SU-DHL-6 (cell line): ENCODE measurements around the gene RASL10A.

Source experiments
- H2AFZ ChIP-seq: fragments of 200-600 bp; sonication (generic); 2 replicates; pipeline ENCODE4 v1.6.1; 2014; ENCODE audit warnings: low read depth, mild to moderate bottlenecking, moderate library complexity, mixed read lengths, antibody characterized with exemption, low read length; ENCODE audit not compliant: severe bottlenecking
- H3F3A ChIP-seq: fragments of 200-600 bp; shearing (Covaris generic); 2 replicates; pipeline ENCODE4 v1.6.0; 2016; ENCODE audit warnings: antibody characterized with exemption, mild to moderate bottlenecking; ENCODE audit not compliant: insufficient read depth
- H3K27ac ChIP-seq: fragments of 200-600 bp; sonication (generic); 2 replicates; pipeline ENCODE4 v1.5.1; 2016; ENCODE audit warnings: low read depth, mild to moderate bottlenecking, low read length, moderate library complexity, mixed read lengths
- H3K27me3 ChIP-seq: fragments of 200-600 bp; sonication (generic), shearing (Covaris generic); 2 replicates; pipeline ENCODE4 v1.6.0; 2014; ENCODE audit warnings: mild to moderate bottlenecking, low read length
- H3K36me3 ChIP-seq: fragments of 200-600 bp; sonication (generic); 2 replicates; pipeline ENCODE4 v1.6.1; 2014; ENCODE audit warnings: mild to moderate bottlenecking, low read length, mixed read lengths
- H3K4me2 ChIP-seq: fragments of 300-600, 200-600 bp; shearing (Covaris generic), sonication (generic); 2 replicates; pipeline ENCODE4 v1.6.0; 2014; ENCODE audit warnings: low read length, low read depth, mild to moderate bottlenecking; ENCODE audit not compliant: poor library complexity, severe bottlenecking
- H3K4me3 ChIP-seq: fragments of 200-600 bp; sonication (generic); 2 replicates; pipeline ENCODE4 v1.5.1; 2014; ENCODE audit warnings: antibody characterized with exemption, low read length, mild to moderate bottlenecking, mixed read lengths; ENCODE audit not compliant: insufficient read depth, poor library complexity, severe bottlenecking
- H3K79me2 ChIP-seq: fragments of 200-600 bp; sonication (generic); 2 replicates; pipeline ENCODE4 v1.6.1; 2014; ENCODE audit warnings: mild to moderate bottlenecking, low read length, moderate library complexity; ENCODE audit not compliant: insufficient read depth
- H3K9ac ChIP-seq: fragments of 200-600 bp; sonication (generic); 2 replicates; pipeline ENCODE4 v1.7.0; 2014; ENCODE audit warnings: mild to moderate bottlenecking, low read length
- H3K9me2 ChIP-seq: fragments of 200-600 bp; sonication (generic); replicated peaks from 2 replicates; pipeline ENCODE4 v1.6.1; 2014; ENCODE audit warnings: low read length; ENCODE audit not compliant: insufficient read depth
- H3K9me3 ChIP-seq: fragments of 200-600 bp; sonication (generic); 2 replicates; pipeline ENCODE4 v1.6.1; 2014; ENCODE audit warnings: low read length, mixed read lengths; ENCODE audit not compliant: insufficient read depth
- H4K20me1 ChIP-seq: fragments of 200-600 bp; sonication (generic); 2 replicates; pipeline ENCODE4 v1.6.1; 2014; ENCODE audit warnings: low read depth, mild to moderate bottlenecking, antibody characterized with exemption, low read length, moderate library complexity, mixed read lengths
- CTCF ChIP-seq: fragments of 200-600 bp; sonication (generic); IDR thresholded peaks from one replicate; pipeline ENCODE4 v1.5.1; 2017; ENCODE audit warnings: antibody characterized with exemption, mild to moderate bottlenecking, low read length, moderate library complexity; ENCODE audit not compliant: insufficient read depth, poor library complexity, severe bottlenecking
- EZH2phosphoT487 ChIP-seq: fragments of 200-600 bp; sonication (generic), shearing (Covaris generic); conservative IDR thresholded peaks from 2 replicates; pipeline ENCODE4 v1.6.1; 2018; ENCODE audit warnings: mild to moderate bottlenecking, antibody characterized with exemption, low read length, moderate library complexity, mixed read lengths

Gene RASL10A

GRCh38 chr22:29267858-29268510 is 47.5 kb downstream of the RASL10A start, which contains the start of the genes EWSR1 and RHBDD3:
Gene EWSR1, plus strand, starts transcription at chr22:29268268. Its CDS starts 69 bp downstream, at chr22:29268337.
Gene RHBDD3, minus strand, starts transcription at chr22:29267981. Its CDS starts 2,355 bp downstream, at chr22:29265626.
- H3K27me3 ChIP-seq: no peaks in the 10 kb centered on the region
- peak within 1 kb of the TSS; percentile 95 for H3K4me2 ChIP-seq
- no peaks in the 10 kb centered on the region for H3K9me3 ChIP-seq
- H3K9me2 ChIP-seq: no peaks in the 10 kb centered on the region
- peak within 1 kb of the TSS; percentile 98 for H3K9ac ChIP-seq
- H2AFZ ChIP-seq: peak within 1 kb of the TSS; percentile 47
- TF ChIP-seq EZH2phosphoT487 (no peak), CTCF (no peak)
- peaks cover 39% of the 10 kb centered on the region for H4K20me1 ChIP-seq
- peaks cover 62% of the 10 kb centered on the region for H3K79me2 ChIP-seq
- peak within 1 kb of the TSS; percentile 81 for H3K27ac ChIP-seq
- H3K36me3 ChIP-seq: peaks cover 29% of the 10 kb centered on the region; the same call in 1 of the 2 replicates
- no peaks in the 10 kb centered on the region for H3F3A ChIP-seq
- H3K4me3 ChIP-seq: peak within 1 kb of the TSS; percentile 92

- no peaks in the 10 kb centered on the region for H3K27me3 ChIP-seq
- peak overlapping the region; percentile 95 for H3K4me2 ChIP-seq
- H3K27ac ChIP-seq: peak overlapping the region; percentile 81
- H4K20me1 ChIP-seq: peaks cover 34% of the 10 kb centered on the region
- H3F3A ChIP-seq: no peaks in the 10 kb centered on the region
- H3K9me3 ChIP-seq: no peaks in the 10 kb centered on the region
- H3K36me3 ChIP-seq: peaks cover 24% of the 10 kb centered on the region; the same call in 1 of the 2 replicates
- no peaks in the 10 kb centered on the region for H3K9me2 ChIP-seq
- peaks cover 57% of the 10 kb centered on the region for H3K79me2 ChIP-seq
- peak overlapping the region; percentile 98 for H3K9ac ChIP-seq
- H3K4me3 ChIP-seq: peak overlapping the region; percentile 92
- H2AFZ ChIP-seq: peak overlapping the region; percentile 47
- no peak for TF ChIP-seq CTCF
- no peak for TF ChIP-seq EZH2phosphoT487
Measured at GRCh38 chr22:29267462-29267857, 48.0 kb downstream of the RASL10A start.

GRCh38 chr22:29266564-29267461 is 48.7 kb downstream of the RASL10A start:
- peaks cover 18% of the 10 kb centered on the region; the same call in 1 of the 2 replicates for H3K36me3 ChIP-seq

More at GRCh38 chr22:29266564-29267461, 48.7 kb downstream of the RASL10A start:
- Histone ChIP-seq H3K27ac (peak overlapping the region; percentile 81), H3F3A (no peaks in the 10 kb centered on the region), H4K20me1 (peaks cover 27% of the 10 kb centered on the region), H3K4me3 (peak overlapping the region; percentile 92), H3K9me2 (no peaks in the 10 kb centered on the region), H3K79me2 (peaks cover 51% of the 10 kb centered on the region), H2AFZ (peak overlapping the region; percentile 47), H3K9ac (peak overlapping the region; percentile 98), H3K4me2 (peak overlapping the region; percentile 95), H3K27me3 (no peaks in the 10 kb centered on the region), H3K9me3 (no peaks in the 10 kb centered on the region)
- TF ChIP-seq EZH2phosphoT487 (no peak), CTCF (no peak)
